ENCODE data around the gene UGCG.
"Not testable (repeated sequence)": the region's sequence is repeated elsewhere in the genome, so short reads cannot be mapped to it uniquely, and the experiment has no call there.

Gene UGCG

DNA sequence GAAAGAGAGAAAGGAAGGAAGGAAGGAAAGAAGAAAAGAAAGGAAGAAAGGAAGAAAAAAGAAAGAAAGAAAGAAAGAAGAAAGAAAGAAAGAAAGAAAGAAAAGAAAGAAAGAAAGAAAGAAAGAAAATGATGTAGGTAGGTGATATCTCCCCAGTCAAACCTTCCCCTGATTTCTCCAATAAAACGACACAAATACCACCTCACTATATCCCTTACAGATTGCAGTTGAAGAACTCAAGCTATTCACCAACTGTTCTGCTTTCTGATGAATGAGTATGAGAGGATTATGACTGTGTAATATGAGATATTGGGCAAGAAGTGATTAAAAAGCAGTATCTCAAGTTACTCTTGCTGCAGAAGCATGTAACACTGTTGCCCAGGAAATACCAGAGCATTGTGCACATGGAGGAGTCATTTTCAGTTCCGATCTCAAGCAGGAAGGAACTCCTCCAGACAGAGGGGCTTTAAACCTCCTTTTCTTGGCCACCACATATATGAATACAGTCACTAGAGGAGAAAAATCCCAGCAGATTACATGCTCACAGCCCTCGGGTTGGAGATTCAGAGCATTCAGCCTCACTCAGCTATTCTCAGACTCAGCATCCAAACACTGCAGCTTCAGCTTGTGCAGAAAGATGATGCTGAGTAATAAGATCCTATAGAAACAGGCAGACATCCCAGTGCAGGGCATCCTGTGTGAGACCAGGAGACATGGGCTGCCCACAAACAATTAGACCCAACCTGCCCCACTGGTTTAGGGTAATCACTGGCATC is 61.4 kb downstream of the UGCG start:
- no peak for DNase-seq

DNA sequence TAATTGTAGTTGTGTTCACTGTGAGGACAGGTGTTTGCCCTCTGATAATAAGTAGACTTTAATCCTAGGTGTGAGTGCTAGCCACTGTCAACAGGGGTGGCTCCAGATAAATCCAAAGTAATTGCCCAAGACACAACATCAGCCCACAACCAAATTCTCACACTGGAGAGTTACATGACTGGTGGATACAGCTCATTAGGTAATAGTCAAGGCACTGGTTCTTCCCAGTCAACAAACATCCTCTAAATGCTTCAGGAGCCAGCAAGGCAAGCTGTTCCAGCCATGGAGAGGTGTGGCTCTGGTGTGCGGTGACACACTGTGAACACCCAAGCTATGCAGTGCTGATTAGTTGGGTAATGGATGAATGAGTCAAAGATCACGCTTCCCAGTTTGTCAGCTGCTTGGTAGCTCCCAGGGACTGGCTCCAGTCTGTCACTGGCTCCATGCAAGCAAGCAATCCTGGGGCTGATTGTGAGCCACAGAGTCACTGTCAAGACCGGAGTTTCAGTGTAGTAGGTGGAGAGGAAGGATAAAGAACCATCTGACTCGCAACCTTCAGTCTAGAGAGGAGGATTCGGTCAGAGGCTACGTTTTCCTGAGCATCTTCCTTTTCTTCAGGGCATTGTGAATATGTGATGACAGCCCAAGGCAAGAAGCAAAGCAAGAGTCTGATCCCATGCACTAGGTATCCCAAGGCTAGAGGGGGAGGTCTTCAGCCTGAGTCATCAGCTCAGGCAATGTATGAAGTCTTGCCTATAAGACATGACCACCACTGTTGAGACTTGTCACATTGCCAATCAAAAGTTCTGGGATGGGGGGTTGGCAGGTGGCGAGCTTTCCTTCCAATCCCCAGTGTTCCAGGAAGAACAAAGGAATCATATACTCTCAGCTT is 63.1 kb downstream of the UGCG start:
- peak; percentile 76 for DNase-seq

DNA sequence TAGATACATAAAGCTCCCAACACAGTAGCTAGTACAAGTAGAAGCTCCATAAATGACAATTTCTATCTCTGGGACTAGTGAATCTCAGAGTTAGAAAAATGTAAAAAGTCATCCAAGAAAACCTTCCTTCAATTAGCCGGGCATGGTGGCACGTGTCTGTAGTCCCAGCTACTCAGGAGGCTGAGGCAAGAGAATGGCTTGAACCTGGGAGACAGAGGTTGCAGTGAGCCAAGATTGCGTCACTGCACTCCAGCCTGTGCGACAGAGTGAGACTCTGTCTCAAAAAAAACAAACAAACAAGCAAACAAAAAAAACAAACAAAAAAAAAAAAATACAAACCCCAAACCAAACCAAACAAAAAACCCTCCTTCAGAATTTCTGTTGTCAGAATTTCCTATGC is 63.9 kb downstream of the UGCG start:
- DNase-seq: not testable (repeated sequence)

DNA sequence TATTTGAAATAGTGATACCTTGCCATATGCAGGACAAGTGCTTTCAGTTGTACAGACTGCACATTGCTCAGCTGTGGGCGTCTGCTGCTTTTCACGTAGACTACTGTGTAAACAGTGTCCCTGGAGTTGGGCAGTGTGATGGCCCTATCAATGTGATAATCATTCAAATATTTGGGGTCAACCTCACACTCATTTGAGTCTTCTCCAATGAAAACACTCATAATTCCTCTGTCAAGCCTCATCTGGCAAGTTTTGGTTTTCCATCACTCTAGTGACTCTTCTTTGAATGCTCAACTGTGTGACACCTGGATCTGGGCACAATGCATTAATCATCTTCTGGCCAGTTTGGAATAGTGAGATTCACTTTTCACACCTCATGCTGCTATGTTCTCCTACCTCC is 64.4 kb downstream of the UGCG start:
- no peak for DNase-seq

DNA sequence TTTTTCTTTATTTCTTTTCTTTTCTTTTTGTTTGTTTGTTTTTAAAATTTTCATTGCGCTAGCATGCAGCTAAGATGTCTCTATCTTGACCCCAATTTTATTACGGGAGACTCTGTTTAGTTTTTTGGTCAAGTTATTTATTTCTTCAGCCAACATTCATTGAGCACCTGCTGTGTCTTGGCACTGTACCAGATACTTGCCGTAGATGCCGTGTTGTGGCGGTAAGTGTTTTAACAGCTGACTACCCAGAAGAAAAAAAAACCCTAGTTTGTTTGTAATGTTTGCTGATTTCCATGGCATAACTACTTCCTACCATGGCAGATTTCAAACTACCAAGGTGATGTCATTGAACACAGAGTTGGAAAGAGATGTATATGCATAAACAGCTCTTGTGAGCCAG is 65.0 kb downstream of the UGCG start:
- no peak for DNase-seq

DNA sequence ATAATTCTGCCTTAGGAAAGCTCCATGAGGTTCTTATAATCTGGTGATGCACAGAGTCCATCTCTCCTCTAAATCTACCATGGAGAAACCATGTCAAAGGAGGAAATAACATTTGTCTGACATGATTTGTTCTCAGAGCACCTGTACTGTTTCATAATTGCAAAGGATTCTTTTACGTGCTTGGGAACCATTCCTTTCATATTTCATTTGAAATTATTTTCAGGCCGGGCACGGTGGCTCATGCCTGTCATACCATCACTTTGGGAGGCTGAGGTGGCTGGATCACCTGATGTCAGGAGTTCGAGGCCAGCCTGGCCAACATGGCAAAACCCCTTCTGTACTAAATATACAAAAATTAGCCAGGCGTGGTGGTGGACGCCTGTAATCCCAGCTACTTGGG is 65.4 kb downstream of the UGCG start:
- DNase-seq: no peak

DNA sequence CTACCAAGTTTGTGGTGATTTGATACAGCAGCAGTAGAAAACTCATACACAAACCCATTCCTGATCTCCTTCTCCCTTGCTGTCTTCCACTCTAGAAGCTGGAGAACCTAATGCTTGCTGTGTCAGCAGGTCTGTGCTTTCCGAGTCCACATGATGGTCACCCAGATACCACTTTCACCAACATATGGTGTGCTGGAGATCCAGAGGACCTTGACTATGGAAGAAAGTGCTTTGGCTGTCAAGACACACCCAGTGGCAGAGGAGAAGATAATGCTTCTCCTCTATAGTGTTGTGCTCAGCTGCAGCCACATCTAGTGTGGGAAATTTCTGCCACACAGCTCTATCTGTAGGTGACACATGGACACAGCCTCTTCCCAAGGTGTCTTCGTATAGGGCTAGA is 67.4 kb downstream of the UGCG start:
- DNase-seq: no peak

DNA sequence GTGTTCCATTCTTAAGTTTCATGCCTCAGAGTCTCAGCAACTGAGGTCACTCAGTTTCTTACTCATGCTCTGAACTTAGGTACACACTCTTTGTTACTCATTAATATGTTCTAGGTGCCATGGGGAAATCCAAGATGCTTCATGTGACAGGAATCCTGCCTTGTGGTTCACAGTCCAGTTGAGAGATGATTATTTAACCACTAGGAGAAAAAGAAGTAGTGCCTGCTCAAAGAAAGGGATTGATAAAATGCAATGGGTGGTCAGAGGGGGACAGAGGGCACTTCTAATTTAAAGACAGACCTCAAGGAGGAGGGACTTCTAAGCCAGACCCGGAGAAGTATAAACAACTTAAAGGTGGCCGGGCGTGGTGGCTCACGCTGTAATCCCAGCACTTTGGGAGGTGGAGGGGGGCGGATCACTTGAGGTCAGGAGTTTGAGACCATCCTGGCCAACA is 69.0 kb downstream of the UGCG start:
- DNase-seq: no peak

DNA sequence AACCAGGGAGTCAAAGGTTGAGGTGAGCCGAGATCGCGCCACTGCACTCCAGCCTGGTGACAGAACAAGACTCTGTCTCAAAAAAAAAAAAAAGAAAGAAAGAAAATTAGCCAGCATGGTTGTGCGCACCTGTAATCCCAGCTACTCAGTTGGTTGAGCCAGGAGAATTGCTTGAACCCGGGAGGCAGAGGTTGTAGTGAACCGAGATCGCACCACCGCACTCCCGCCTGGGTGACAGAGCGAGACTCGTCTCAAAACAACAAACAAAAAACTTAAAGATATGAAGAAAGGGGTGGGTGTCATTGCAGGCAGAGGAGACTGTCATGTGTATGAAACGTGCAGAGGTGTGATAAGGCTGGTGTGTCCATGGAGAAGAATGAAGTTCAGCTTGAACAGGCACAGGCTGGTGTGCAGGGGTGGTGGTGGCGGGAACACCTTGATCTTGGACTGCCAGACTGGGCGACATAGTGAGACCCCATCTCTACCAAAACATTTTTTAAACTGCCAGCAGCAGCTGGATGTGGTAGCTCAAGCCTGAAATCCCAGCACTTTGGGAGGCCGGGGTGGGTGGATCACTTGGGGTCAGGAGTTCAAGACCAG is 69.6 kb downstream of the UGCG start:
- no peak for DNase-seq

DNA sequence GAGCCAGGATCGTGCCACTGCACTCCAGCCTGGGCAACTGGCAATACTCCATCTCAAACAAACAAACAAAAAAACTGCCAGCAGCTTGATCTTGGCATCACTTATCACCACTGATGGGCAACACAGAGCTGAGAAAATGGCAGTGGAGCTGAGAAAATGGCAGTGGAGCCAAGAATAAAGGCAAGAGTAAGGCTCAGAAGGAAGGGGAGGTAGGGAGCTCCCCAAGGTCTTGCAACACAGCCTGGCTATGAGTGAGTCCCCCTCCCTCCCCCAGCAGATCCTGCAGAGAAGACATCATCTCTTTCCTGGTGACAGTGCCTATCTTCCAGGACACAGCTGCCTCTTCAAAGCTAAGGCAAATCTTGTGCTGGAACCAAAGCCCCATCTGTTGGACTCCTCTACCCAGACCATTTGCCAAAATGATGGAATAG is 70.3 kb downstream of the UGCG start:
- no peak for DNase-seq

DNA sequence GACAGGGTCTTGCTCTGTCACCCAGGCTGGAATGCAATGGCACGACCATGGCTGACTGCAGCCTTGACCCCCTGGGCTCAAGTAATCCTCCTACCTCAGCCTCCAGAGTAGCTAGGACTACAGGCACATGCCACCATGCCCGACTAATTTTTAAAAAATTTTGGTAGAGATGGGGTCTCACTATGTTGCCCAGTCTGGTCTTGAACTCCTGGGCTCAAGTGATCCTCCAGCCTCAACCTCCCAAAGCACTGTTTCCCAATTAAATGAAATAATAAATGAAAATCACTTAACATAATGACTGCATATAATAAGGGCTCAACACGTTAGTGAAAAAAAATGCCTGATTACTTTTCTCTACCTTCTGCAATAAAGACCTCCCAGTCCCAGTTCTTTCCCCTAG is 71.0 kb downstream of the UGCG start:
- DNase-seq: no peak

DNA sequence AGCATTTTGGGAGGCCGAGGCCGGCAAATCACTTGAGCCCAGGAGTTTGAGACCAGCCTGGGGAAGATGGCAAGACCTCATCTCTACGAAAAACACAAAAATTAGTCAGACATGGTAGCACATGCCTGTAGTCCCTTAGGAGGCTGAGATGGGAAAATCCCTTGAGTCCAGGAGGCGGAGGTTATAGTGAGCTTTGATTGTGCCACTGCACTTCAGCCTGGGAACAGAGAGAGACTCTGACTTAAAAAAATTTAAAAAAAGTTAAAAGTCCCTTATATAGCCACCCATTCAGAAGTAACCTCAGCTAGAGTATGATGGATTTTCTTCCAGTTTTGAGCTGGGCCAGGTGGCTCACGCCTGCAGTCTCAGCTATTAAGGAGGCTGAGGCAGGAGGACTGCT is 72.4 kb downstream of the UGCG start:
- DNase-seq: no peak

DNA sequence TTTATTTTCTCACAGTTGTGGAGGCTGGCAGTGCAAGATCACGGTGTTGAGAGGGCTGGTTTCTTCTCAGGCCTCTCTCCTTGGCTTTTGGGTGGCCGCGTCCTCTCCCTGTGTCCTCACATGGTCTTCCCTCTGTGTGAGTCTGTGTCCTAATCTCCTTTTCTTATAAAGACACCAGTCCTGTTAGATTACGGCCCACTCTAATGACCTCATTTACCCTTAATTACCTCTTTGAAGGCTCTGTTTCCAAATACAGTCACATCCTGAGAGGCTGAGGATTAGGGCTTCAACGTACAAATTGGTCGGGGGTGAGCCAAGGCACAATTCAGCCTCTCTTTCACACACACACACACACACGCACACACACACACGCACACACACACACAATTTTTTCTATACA is 73.0 kb downstream of the UGCG start:
- no peak for DNase-seq

DNA sequence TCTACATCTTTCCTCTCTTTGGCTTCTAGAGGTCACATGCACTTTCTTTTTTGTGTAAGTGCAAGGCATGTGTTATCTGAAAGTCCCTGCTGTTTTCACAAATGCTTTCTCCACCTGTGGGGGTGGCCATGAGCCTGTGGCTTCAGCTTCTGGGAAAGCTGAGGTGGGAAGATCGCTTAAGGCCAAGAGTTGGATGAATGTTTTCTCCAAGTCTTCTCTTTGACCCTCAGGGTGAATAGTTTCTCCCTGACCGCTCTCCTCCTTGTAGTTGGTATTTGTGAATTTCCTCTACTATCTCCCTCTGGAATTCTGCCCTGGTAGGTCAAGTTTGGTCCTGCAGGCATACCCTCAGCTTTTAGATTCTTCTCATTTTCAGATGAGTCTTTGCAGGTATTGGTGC is 74.2 kb downstream of the UGCG start:
- peak; percentile 84 for DNase-seq

DNA sequence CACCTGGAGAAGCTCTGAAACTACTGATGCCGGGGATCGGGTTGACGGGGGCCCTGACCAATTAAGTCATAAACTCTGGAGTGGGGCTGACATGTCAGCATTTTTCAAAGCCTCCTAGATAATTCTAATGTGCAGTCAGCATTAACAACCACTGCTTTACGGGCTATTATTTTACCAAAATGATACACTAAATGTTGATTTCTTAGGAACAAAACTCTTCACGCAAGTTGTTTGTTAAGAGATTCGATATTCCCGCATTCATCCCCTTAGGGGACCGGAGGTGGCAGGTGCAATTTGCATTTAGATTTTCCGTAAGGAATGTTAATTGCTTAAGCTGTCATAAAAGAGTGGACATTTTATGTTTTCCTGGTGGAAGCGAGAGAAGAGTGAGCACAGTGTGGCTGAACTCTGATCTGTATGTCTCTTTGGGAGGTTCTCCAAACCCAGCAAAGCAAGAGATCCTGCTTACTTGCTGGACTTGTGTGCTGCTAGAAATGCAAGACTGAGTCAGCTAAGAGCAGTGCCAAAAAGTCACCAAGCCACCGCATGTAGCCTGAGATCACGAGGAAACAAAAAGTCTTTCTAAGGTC is 77.6 kb downstream of the UGCG start:
- no peak for DNase-seq

DNA sequence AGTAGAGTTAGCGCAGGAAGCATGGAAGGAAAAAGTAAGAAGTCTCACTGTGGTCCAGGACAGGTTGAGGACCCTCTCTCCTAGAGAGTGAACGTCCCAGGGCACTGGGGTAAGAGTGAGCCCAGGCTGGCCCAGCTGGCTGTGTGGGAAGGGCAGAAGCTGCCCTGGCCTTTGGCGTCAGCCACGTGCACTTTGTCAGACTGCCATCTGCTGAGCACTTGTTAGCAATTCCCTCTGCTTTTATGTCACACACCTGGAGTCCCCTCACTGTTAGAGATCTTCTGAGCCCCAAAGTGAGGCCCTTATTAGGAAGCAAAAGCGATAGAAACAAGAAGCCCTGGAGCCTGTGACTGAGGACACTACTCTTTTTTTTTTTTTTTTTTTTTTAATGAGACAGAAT is 79.1 kb downstream of the UGCG start:
- DNase-seq: no peak

DNA sequence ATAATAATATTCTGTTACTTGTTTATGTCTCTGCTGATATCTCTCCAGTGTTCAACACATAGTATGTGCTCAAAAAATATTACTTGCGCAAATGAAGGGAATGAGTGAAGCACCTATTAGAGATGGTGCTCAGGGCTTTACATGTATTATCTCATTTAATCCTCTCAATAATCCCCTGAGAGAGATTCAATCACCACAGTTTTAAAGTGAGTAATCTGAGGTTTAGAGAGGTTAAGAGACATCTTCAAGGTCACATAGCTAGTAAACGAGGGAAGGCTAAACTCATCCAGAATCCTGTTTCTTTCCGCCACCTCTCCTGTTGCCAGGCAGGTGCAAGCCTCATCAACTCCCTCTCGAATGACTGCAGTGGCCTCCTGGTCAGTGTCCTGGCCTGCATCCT is 82.0 kb downstream of the UGCG start:
- no peak for DNase-seq

DNA sequence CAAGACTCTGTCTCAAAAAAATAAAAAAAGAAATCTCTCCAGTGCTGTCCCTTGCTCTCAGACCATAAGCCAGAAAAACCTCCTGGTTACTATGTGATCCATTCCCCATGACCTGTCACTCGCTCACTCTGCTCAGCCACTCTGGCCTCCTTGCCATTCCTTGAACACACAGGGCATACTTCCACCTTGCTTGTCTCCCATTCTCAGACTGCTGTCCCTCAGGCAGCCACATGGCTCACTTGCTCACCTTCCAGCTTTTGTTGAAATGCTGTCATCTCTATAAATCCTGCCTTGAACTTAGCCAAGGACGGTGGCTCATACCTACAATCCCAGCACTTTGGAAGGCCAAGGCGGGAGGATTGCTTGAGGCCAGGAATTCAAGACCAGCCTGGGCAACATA is 82.9 kb downstream of the UGCG start:
- DNase-seq: peak; percentile 66

DNA sequence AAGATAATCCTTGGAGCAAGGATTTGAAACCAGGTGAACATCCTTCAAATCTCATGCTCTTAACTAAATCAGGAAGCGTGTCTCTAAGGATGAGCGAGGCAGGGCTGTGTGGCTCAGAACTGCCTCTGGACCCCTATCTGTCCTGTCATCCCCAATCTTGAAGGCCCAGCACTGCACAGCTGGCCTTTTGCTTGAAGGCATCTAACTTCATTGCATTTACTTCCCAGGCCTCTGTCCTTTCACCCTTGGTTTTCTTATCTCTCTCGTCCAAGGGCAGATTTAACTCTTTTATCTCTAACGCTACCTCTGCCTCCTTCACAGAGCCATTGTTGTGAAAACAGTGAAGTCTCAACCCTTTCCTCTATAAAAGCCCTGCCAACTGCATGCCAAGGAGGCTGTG is 83.8 kb downstream of the UGCG start:
- no peak for DNase-seq

DNA sequence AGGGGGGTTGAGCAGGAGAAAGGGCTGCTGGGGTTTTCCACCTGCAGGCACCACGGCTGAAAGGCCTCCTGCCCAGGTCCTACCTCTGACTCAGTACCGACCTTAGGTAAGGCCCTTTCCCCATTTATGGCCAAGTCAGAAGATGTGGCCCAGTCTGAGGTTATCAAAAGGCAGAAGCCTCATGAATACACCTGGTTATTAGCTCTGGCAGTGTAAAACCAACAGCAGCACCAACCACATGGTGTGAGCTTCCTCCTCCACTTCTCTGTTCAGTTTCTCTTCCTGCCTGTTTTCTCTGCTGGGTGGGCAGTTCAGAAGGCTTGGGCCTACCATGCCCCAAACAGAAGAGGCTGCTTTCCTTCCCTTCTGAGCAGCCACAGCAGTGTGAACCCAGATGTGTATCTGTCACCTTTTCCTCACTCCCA is 86.9 kb downstream of the UGCG start:
- no peak for DNase-seq

DNA sequence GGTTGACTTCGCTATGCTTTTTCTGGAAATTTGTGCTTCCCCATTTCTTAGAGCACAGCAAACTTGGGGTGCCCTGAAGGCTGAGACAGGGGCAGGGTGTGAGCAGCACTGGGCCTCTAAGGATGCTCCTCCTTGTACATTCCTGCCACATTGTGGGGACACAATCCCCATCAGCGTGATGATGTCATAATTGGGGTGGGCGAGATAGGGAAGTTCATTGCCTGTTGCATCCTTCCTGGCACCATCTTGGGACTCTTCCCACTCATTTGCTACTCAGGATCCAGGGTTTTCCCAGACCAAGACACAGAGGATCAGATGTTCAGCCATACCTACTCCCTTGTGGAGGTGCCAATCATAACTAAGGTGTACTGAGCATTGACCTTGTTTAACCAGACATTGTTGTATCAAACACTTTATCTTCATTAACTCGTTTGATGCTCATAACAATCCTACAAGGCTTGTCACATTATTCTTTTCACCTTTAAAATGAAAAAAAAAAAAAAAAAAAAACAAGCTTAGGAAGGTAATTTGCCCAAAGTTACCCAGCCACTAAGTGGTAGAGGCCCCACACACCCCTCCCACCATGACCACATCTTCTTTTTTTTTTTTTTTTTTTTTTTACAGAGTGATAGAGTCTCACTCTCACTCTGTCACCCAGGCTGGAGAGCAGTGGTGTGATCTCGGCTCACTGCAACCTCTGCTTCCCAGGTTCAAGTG is 87.6 kb downstream of the UGCG start:
- DNase-seq: no peak

All from islet precursor cell (in vitro differentiated cells).